Loucy (cell line): ENCODE measurements around the gene ITLN1.

Source experiments
- EZH2phosphoT487 ChIP-seq: fragments of 200-600 bp; IDR thresholded peaks from 2 replicates; pipeline ENCODE4 v1.6.1; 2018; ENCODE audit warnings: antibody characterized with exemption, mild to moderate bottlenecking, moderate library complexity, borderline replicate concordance
- TF ChIP-seq, protein P1 (sequence below): fragments of 200-600 bp; sonication (generic); conservative IDR thresholded peaks from 2 replicates; pipeline ENCODE4 v1.5.1; 2014; ENCODE audit warnings: mild to moderate bottlenecking, antibody characterized with exemption, low read length

DNA sequence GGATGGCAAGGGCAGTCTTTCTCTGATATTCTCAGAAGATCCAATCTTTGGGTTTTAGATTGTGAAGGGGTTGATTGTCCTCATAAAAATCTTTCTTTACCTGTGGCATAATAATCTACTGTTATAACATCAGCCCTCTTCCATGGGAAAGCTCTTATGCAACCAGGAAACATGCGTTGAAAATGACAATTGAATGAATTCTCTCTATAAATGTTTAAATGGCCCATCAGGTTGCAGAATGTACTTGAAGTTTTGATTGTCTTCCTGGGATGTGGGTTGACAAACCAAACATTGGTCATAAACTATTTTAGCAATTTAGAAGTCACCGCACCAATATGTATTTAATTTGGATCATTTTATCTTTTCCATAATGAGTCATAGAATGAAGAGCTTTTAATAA, 31.7 kb upstream of the ITLN1 start:
- TF ChIP-seq, protein P1, sequence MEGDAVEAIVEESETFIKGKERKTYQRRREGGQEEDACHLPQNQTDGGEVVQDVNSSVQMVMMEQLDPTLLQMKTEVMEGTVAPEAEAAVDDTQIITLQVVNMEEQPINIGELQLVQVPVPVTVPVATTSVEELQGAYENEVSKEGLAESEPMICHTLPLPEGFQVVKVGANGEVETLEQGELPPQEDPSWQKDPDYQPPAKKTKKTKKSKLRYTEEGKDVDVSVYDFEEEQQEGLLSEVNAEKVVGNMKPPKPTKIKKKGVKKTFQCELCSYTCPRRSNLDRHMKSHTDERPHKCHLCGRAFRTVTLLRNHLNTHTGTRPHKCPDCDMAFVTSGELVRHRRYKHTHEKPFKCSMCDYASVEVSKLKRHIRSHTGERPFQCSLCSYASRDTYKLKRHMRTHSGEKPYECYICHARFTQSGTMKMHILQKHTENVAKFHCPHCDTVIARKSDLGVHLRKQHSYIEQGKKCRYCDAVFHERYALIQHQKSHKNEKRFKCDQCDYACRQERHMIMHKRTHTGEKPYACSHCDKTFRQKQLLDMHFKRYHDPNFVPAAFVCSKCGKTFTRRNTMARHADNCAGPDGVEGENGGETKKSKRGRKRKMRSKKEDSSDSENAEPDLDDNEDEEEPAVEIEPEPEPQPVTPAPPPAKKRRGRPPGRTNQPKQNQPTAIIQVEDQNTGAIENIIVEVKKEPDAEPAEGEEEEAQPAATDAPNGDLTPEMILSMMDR = no peak
- no peak for TF ChIP-seq EZH2phosphoT487
